K562 (cell line): ENCODE results near the gene ZBP1.

Experiments used
- BCL6 ChIP-seq: fragments of 250-450 bp; sonication (Bioruptor Pico); IDR thresholded peaks from 2 replicates; pipeline ENCODE4 v1.4.0; 2020
- CBFB ChIP-seq: sonication (generic); formaldehyde crosslinking; IDR thresholded peaks from 2 replicates; pipeline ENCODE4 v1.4.0; 2020; ENCODE audit warnings: mild to moderate bottlenecking, missing genetic modification reagents
- CREB1 ChIP-seq, 2 experiments: sonication (generic) in 1 of 2; formaldehyde crosslinking in 1 of 2; IDR thresholded peaks; 2 replicates each; pipeline versions ENCODE4 v1.6.1 to v1.8.0; 2012 to 2022; ENCODE audit warnings: inconsistent platforms in 1 of 2, mild to moderate bottlenecking in 1 of 2, missing genetic modification reagents in 1 of 2, moderate library complexity in 1 of 2
- ERF ChIP-seq: fragments of 450-650 bp; formaldehyde crosslinking; IDR thresholded peaks from 2 replicates; pipeline ENCODE4 v1.4.0; 2020; ENCODE audit warnings: mild to moderate bottlenecking, mixed read lengths
- GTF3C2 ChIP-seq: IDR thresholded peaks from 3 replicates; pipeline ENCODE4 v1.6.1; 2011; ENCODE audit warnings: borderline replicate concordance, mild to moderate bottlenecking, moderate library complexity; ENCODE audit not compliant: insufficient read length; ENCODE audit errors: extremely low read depth
- HIVEP1 ChIP-seq: fragments of 250-450 bp; sonication (Bioruptor Pico); IDR thresholded peaks from 2 replicates; pipeline ENCODE4 v1.4.0; 2020; ENCODE audit warnings: mild to moderate bottlenecking
- JUN ChIP-seq, 2 experiments: sonication (generic) in 1 of 2; formaldehyde crosslinking in 1 of 2; IDR thresholded peaks; 2 replicates each; pipeline versions ENCODE4 v1.6.1 to v1.8.0; 2012 to 2022; ENCODE audit warnings: borderline replicate concordance in 2 of 2, mild to moderate bottlenecking in 2 of 2, improper control_type of control experiment in 1 of 2, low read depth in 1 of 2, low read length in 1 of 2, missing genetic modification reagents in 1 of 2
- XRCC3 ChIP-seq: fragments of 450-650 bp; IDR thresholded peaks from 2 replicates; pipeline ENCODE4 v1.6.1; 2017; ENCODE audit warnings: mild to moderate bottlenecking, moderate library complexity
- ZNF274 ChIP-seq: IDR thresholded peaks from 2 replicates; pipeline ENCODE4 v1.6.1; 2011; ENCODE audit warnings: low read depth, mild to moderate bottlenecking, low read length, moderate library complexity, borderline replicate concordance
- ZNF444 ChIP-seq: fragments of 250-450 bp; sonication (Bioruptor Pico); IDR thresholded peaks from 2 replicates; pipeline ENCODE4 v1.4.0; 2020; ENCODE audit warnings: mild to moderate bottlenecking, moderate library complexity
- TF ChIP-seq, protein P1 (sequence below): sonication (generic); formaldehyde crosslinking; IDR thresholded peaks from 2 replicates; pipeline ENCODE4 v1.5.0; 2020; ENCODE audit warnings: missing genetic modification reagents

DNA sequence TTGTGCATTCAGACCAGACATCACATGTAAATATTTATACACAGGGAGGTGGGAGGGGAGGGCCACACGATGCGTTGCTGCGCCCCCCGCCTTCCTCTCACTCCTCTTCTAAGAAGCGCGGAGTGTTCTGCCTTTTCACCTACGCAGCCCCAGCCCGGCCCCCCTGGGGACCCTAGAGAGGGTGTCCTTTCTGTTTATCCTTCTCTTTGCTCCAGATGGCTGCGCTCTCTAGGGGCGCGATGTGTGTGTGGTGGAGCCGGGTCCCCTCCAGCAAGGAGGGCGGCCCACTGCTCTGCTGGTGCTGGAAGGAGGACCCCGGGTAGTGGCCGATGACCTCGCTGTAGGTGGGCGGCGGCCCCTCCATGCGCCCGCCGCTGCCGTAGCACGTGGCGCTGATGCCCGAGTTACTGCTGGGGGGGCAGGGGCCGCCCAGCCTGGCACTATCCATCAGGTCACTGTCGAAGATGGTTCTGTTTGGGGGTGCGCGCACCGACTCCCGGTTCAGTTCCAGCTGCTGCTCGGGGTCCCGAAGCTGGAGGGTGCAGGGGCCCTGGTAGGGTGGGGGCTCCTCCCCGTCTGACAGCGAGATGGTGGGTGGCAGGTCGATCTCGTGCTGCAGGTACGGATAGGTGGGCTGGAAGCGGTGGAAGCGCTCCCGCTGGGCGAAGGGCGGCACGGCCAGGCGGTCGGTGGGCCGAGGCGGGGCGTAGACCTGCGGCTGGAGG, 31.8 kb upstream of the ZBP1 start:
- TF ChIP-seq CREB1 (IDR thresholded peaks at IDR 0.05) (no peak), CREB1 (CRISPR knock-in tag; IDR thresholded peaks at IDR 0.05) (no peak), CBFB (CRISPR knock-in tag) (no peak), XRCC3 (no peak), ERF (CRISPR knock-in tag) (no peak), ZNF444 (no peak), GTF3C2 (no peak), JUN (IDR thresholded peaks at IDR 0.05; ENCODE audit: borderline replicate concordance, low read depth, low read length) (no peak), JUN (CRISPR knock-in tag; IDR thresholded peaks at IDR 0.05; ENCODE audit: borderline replicate concordance) (no peak), BCL6 (no peak), HIVEP1 (no peak), ZNF274 (no peak)
- TF ChIP-seq, protein P1, sequence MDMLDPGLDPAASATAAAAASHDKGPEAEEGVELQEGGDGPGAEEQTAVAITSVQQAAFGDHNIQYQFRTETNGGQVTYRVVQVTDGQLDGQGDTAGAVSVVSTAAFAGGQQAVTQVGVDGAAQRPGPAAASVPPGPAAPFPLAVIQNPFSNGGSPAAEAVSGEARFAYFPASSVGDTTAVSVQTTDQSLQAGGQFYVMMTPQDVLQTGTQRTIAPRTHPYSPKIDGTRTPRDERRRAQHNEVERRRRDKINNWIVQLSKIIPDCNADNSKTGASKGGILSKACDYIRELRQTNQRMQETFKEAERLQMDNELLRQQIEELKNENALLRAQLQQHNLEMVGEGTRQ (CRISPR knock-in tag) = no peak
